GM23338 (cell line): Measurements from ENCODE around the gene NCR3LG1. TPM values are rescaled to one million over a fixed set of nuclear protein-coding genes. Genes with fewer than 3 reads are reported as not detected.

Experiments
- ATAC-seq: fragments of 200-7000 bp; cut with Tn5 transposase; 3 replicates; pipeline ENCODE4 v1.9.1; 2020
- DNase-seq: peaks from one replicate; pipeline ENCODE4 v3.0.0-alpha.2; 2015; ENCODE audit warnings: low spot score
- H2AFZ ChIP-seq: fragments of 200-600 bp; sonication (generic); 2 replicates; pipeline ENCODE4 v1.8.0; 2016; ENCODE audit warnings: antibody characterized with exemption, mild to moderate bottlenecking, moderate library complexity
- H3F3A ChIP-seq: fragments of 200-600 bp; sonication (generic); replicated peaks from 2 replicates; pipeline ENCODE4 v1.8.0; 2017; ENCODE audit warnings: antibody characterized with exemption, mixed run types, low read depth
- H3K27ac ChIP-seq: fragments of 200-600 bp; sonication (generic); 2 replicates; pipeline ENCODE4 v1.6.1; 2016; ENCODE audit warnings: low read depth
- H3K27me3 ChIP-seq: fragments of 200-600 bp; sonication (generic); 2 replicates; pipeline ENCODE4 v1.8.0; 2016; ENCODE audit warnings: mild to moderate bottlenecking, mixed run types, moderate library complexity; ENCODE audit not compliant: insufficient read depth
- H3K36me3 ChIP-seq: fragments of 200-600 bp; sonication (generic); 2 replicates; pipeline ENCODE4 v1.8.0; 2016; ENCODE audit warnings: mild to moderate bottlenecking; ENCODE audit not compliant: insufficient read depth
- H3K4me1 ChIP-seq: fragments of 200-600 bp; sonication (generic); 2 replicates; pipeline ENCODE4 v1.8.0; 2016; ENCODE audit warnings: mild to moderate bottlenecking, moderate library complexity; ENCODE audit not compliant: insufficient read depth
- H3K4me2 ChIP-seq: fragments of 200-600 bp; sonication (generic); 2 replicates; pipeline ENCODE4 v1.7.1; 2017; ENCODE audit warnings: mixed run types
- H3K4me3 ChIP-seq: fragments of 200-600 bp; sonication (generic); 2 replicates; pipeline ENCODE4 v1.6.1; 2016; ENCODE audit warnings: mixed run types
- H3K79me2 ChIP-seq: fragments of 200-600 bp; sonication (generic); replicated peaks from 2 replicates; pipeline ENCODE4 v1.8.0; 2017; ENCODE audit warnings: mild to moderate bottlenecking; ENCODE audit not compliant: insufficient read depth
- H3K9me2 ChIP-seq: fragments of 200-600 bp; sonication (generic); 2 replicates; pipeline ENCODE4 v1.8.0; 2017; ENCODE audit not compliant: insufficient read depth
- H4K20me1 ChIP-seq: fragments of 200-600 bp; sonication (generic); replicated peaks from 2 replicates; pipeline ENCODE4 v1.8.0; 2017; ENCODE audit warnings: mild to moderate bottlenecking; ENCODE audit not compliant: insufficient read depth
- H3K27ac Mint-ChIP-seq: 2 replicates; pipeline ENCODE4 v1.8.0; 2020; ENCODE audit warnings: inconsistent platforms, mild to moderate bottlenecking, moderate library complexity, mixed read lengths
- H3K27me3 Mint-ChIP-seq: 3 replicates; pipeline ENCODE4 v1.8.0; 2022; ENCODE audit warnings: low read depth, mild to moderate bottlenecking, moderate library complexity, mixed read lengths, inconsistent platforms; ENCODE audit not compliant: insufficient read depth, poor library complexity
- H3K36me3 Mint-ChIP-seq: 3 replicates; pipeline ENCODE4 v1.8.0; 2021; ENCODE audit warnings: low read depth, mild to moderate bottlenecking, inconsistent platforms, moderate library complexity, mixed read lengths
- H3K4me1 Mint-ChIP-seq: 3 replicates; pipeline ENCODE4 v1.8.0; 2020; ENCODE audit warnings: mild to moderate bottlenecking, inconsistent platforms, mixed read lengths
- H3K4me3 Mint-ChIP-seq: 3 replicates; pipeline ENCODE4 v1.8.0; 2021; ENCODE audit warnings: moderate library complexity, mild to moderate bottlenecking, inconsistent platforms, mixed read lengths
- H3K9me3 Mint-ChIP-seq: 3 replicates; pipeline ENCODE4 v1.8.0; 2020; ENCODE audit warnings: moderate library complexity, mild to moderate bottlenecking, inconsistent platforms, mixed read lengths
- CTCF ChIP-seq, 2 experiments: fragments of 200-600 bp in 1 of 2; sonication (generic) in 1 of 2; conservative IDR thresholded peaks; 2 replicates each; pipeline versions ENCODE4 v1.5.1 to v1.6.1; 2016 to 2017; ENCODE audit warnings: antibody characterized with exemption in 2 of 2, low read depth in 2 of 2, mild to moderate bottlenecking in 2 of 2, moderate library complexity in 1 of 2
- ETS1 ChIP-seq: IDR thresholded peaks from 2 replicates; pipeline ENCODE4 v1.6.1; 2016; ENCODE audit warnings: antibody characterized with exemption
- EZH2 ChIP-seq: fragments of 200-600 bp; sonication (generic); IDR thresholded peaks from one replicate; pipeline ENCODE4 v1.8.0; 2017; ENCODE audit warnings: antibody characterized with exemption, mild to moderate bottlenecking, low read depth; ENCODE audit not compliant: unreplicated experiment
- EZH2phosphoT487 ChIP-seq: fragments of 200-600 bp; sonication (generic); IDR thresholded peaks from one replicate; pipeline ENCODE4 v1.8.1; 2018; ENCODE audit warnings: antibody characterized with exemption; ENCODE audit not compliant: unreplicated experiment
- JUNB ChIP-seq: IDR thresholded peaks from one replicate; pipeline ENCODE4 v1.6.1; 2016; ENCODE audit warnings: antibody characterized with exemption; ENCODE audit not compliant: unreplicated experiment
- NANOG ChIP-seq: IDR thresholded peaks from 2 replicates; pipeline ENCODE4 v1.6.1; 2016; ENCODE audit warnings: antibody characterized with exemption, borderline replicate concordance
- STAT1 ChIP-seq: IDR thresholded peaks from one replicate; pipeline ENCODE4 v1.6.1; 2016; ENCODE audit warnings: antibody characterized with exemption; ENCODE audit not compliant: unreplicated experiment
- ZNF114 ChIP-seq: fragments of 250-450 bp; sonication (Bioruptor Pico); IDR thresholded peaks from 2 replicates; pipeline ENCODE4 v1.5.0; 2020; ENCODE audit warnings: mild to moderate bottlenecking, moderate library complexity
- ZNF331 ChIP-seq: fragments of 250-450 bp; sonication (Bioruptor Pico); IDR thresholded peaks from 2 replicates; pipeline ENCODE4 v1.5.0; 2020; ENCODE audit warnings: low read depth, mild to moderate bottlenecking, moderate library complexity
- ZNF462 ChIP-seq: fragments of 250-450 bp; sonication (Bioruptor Pico); IDR thresholded peaks from 2 replicates; pipeline ENCODE4 v1.5.0; 2020; ENCODE audit warnings: mild to moderate bottlenecking, moderate library complexity
- polyA plus RNA-seq: library from polyadenylated mRNA; unstranded; fragments of >200 nt; fragmentation: Nextera tagmentation; extraction: Ambion mirVana; gene quantifications from 2 replicates; pipeline ENCODE4 v1.2.1, GENCODE V29; 2016
- total RNA-seq: library from RNA; depleted of rRNA; stranded (reverse); fragments of >200 nt; shearing (Covaris generic); gene quantifications from 2 replicates; pipeline ENCODE4 v1.2.3, GENCODE V29; 2014

NCR3LG1 gene
- total and polyA plus RNA-seq, 2 experiments from 2014 or later, result 0.15 to 1.9 TPM

GRCh38 chr11:17343257-17343656 lies 8.3 kb upstream of the NCR3LG1 start:
- TF ChIP-seq JUNB (no peak), ZNF114 (no peak), EZH2phosphoT487 (no peak), NANOG (no peak), ZNF331 (CRISPR knock-in tag) (no peak), ETS1 (no peak), STAT1 (no peak), CTCF (conservative IDR thresholded peaks at IDR 0.05; ENCODE audit: low read depth in 2 of 2) (no peak)
- Histone ChIP-seq H3K4me1 (peaks cover 9% of the 10 kb centered on the region; the same call in 1 of the 2 replicates), H2AFZ (no peak overlapping the region), H3K27me3 (peaks cover 7% of the 10 kb centered on the region; the same call in 1 of the 2 replicates), H3K79me2 (no peaks in the 10 kb centered on the region), H3K27ac (no peak overlapping the region), H3K4me2 (no peak overlapping the region), H3K4me3 (no peak overlapping the region), H3F3A (no peaks in the 10 kb centered on the region), H3K36me3 (no peaks in the 10 kb centered on the region), H3K9me2 (no peaks in the 10 kb centered on the region), H4K20me1 (0 out of 2 replicates have a peak, but pooled peaks cover 3% of the 10 kb centered on the region)
- Mint-ChIP-seq H3K27me3 (no peaks in the 10 kb centered on the region), H3K9me3 (no peaks in the 10 kb centered on the region), H3K4me1 (peaks cover 9% of the 10 kb centered on the region), H3K4me3 (no peak overlapping the region), H3K27ac (no peak overlapping the region), H3K36me3 (no peaks in the 10 kb centered on the region)
- ATAC-seq (no peak), DNase-seq (no peak)

- no peak overlapping the region for H3K4me3 ChIP-seq
- DNase-seq (peak; percentile 26), ATAC-seq (peak; percentile 48)
- H3K27me3 ChIP-seq, result peaks cover 14% of the 10 kb centered on the region; the same call in 1 of the 2 replicates
- H3K27me3 Mint-ChIP-seq, result peaks cover 3% of the 10 kb centered on the region
- no peak overlapping the region for H3K27ac Mint-ChIP-seq
- no peaks in the 10 kb centered on the region for H3K9me3 Mint-ChIP-seq
- H3K9me2 ChIP-seq, result no peaks in the 10 kb centered on the region
- H3K4me1 ChIP-seq, result peaks cover 9% of the 10 kb centered on the region; the same call in 1 of the 2 replicates
- H3K4me3 Mint-ChIP-seq, result no peak overlapping the region
- no peak overlapping the region for H2AFZ ChIP-seq
- H3K4me1 Mint-ChIP-seq, result peaks cover 9% of the 10 kb centered on the region
- H3K36me3 ChIP-seq, result no peaks in the 10 kb centered on the region
- no peak overlapping the region for H3K4me2 ChIP-seq
- no peaks in the 10 kb centered on the region for H3F3A ChIP-seq
- no peaks in the 10 kb centered on the region for H3K79me2 ChIP-seq
- H3K27ac ChIP-seq, result no peak overlapping the region
- no peaks in the 10 kb centered on the region for H3K36me3 Mint-ChIP-seq
- 0 out of 2 replicates have a peak, but pooled peaks cover 3% of the 10 kb centered on the region for H4K20me1 ChIP-seq
- TF ChIP-seq NANOG (no peak), CTCF (conservative IDR thresholded peaks at IDR 0.05; ENCODE audit: low read depth in 2 of 2) (no peak), ZNF114 (no peak), ZNF462 (CRISPR knock-in tag) (no peak), EZH2 (no peak), ZNF331 (CRISPR knock-in tag) (no peak), EZH2phosphoT487 (no peak)
Observed at GRCh38 chr11:17343907-17344306, 7.7 kb upstream of the NCR3LG1 start.
